Colonic mucosa (tissue), 4 donors: Measurements from ENCODE around the gene PUS3. TPM values are rescaled to one million over a fixed set of nuclear protein-coding genes. Genes with fewer than 3 reads are reported as not detected.

ENCODE experiments used
- DNase-seq: peaks from one replicate; pipeline ENCODE4 v3.0.0-alpha.2; 2020
- H3K27ac ChIP-seq: fragments of 200-600 bp; one replicate; pipeline ENCODE4 v1.8.0; 2021
- H3K27me3 ChIP-seq: fragments of 200-600 bp; one replicate; pipeline ENCODE4 v1.8.0; 2021
- H3K36me3 ChIP-seq: fragments of 200-600 bp; one replicate; pipeline ENCODE4 v1.8.0; 2021
- H3K4me1 ChIP-seq: fragments of 200-600 bp; one replicate; pipeline ENCODE4 v1.8.0; 2021; ENCODE audit warnings: mild to moderate bottlenecking
- H3K4me3 ChIP-seq: fragments of 200-600 bp; one replicate; pipeline ENCODE4 v1.8.0; 2021
- H3K9ac ChIP-seq, 2 donors: one replicate each; pipeline ENCODE4 v1.7.0; 2013; ENCODE audit warnings: control low read depth in 2 of 2, low read depth in 2 of 2, low read length in 2 of 2
- H3K9me3 ChIP-seq: fragments of 200-600 bp; one replicate; pipeline ENCODE4 v1.8.0; 2021
- intact Hi-C: fragments of 100-400 bp; cut with DNase I; formaldehyde crosslinking; loops from one replicate; pipeline ENCODE4 v1.14.1; 2022
- total RNA-seq, 2 donors: library from RNA; stranded (reverse); fragmentation: NEBNext Ultra II Directional in 1 of 2; extraction: Animal tissue kit (Norgen Biotek cat#: 25700) in 1 of 2; gene quantifications; one replicate each; pipeline ENCODE4 v1.2.1, GENCODE V29; 2021
- TF ChIP-seq, protein P1 (sequence below): fragments of 200-600 bp; IDR thresholded peaks from one replicate; pipeline ENCODE4 v1.8.0; 2022; ENCODE audit warnings: antibody characterized with exemption, mild to moderate bottlenecking
- donor health status: healthy.
- donor health status: DM: no; HTN: no; CAD: no.
- donor health status: DM: no; HTN: no; CAD: no.

The PUS3 gene
- total RNA-seq, 2 donors from 2014 or later, result 6.8 to 8.4 TPM

DNA sequence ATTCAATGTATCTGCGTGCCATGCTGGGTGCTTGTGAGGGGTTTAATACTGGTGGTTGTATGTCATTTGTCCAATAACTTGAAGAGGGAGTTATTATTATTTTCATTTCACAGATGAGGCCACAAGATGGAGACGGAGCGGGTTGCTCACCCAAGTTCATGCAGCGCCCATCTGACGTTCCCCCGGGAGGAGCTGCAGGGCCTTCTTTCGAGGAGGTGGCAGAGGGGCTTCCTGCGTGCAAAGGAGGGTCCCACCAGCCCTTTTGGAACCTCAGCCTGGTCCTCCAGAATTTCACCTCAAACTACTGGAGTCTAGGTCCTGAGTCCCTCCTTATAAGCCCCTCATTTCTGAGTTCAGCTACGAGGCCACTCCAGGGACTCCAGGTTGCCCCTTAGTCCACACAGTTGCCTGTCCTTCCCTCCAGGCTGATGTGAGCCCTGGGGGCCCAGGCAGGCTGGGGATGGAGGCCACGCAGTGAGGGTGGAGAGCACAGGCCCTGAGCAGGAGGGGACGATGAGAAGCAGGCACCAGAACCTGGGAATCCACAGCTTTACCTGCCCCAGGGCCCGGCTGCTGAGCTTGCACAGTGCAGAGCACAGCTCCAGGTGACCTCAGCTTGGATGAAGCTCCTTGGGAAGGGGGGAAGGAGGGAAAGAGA, 39.9 kb upstream of the PUS3 start:
- Histone ChIP-seq H3K9me3 (no peaks in the 10 kb centered on the region), H3K27ac (no peak overlapping the region), H3K27me3 (no peaks in the 10 kb centered on the region), H3K4me1 (no peaks in the 10 kb centered on the region), H3K4me3 (no peak overlapping the region), H3K36me3 (no peaks in the 10 kb centered on the region), H3K9ac (no peak overlapping the region)
- TF ChIP-seq, protein P1, sequence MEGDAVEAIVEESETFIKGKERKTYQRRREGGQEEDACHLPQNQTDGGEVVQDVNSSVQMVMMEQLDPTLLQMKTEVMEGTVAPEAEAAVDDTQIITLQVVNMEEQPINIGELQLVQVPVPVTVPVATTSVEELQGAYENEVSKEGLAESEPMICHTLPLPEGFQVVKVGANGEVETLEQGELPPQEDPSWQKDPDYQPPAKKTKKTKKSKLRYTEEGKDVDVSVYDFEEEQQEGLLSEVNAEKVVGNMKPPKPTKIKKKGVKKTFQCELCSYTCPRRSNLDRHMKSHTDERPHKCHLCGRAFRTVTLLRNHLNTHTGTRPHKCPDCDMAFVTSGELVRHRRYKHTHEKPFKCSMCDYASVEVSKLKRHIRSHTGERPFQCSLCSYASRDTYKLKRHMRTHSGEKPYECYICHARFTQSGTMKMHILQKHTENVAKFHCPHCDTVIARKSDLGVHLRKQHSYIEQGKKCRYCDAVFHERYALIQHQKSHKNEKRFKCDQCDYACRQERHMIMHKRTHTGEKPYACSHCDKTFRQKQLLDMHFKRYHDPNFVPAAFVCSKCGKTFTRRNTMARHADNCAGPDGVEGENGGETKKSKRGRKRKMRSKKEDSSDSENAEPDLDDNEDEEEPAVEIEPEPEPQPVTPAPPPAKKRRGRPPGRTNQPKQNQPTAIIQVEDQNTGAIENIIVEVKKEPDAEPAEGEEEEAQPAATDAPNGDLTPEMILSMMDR, result no peak
- intact Hi-C loops, result loop anchor here (5.0 kb wide), 2 partner anchors 119 to 249 kb away; partner anchors contain the start of gene CDON
- no peak for DNase-seq

DNA sequence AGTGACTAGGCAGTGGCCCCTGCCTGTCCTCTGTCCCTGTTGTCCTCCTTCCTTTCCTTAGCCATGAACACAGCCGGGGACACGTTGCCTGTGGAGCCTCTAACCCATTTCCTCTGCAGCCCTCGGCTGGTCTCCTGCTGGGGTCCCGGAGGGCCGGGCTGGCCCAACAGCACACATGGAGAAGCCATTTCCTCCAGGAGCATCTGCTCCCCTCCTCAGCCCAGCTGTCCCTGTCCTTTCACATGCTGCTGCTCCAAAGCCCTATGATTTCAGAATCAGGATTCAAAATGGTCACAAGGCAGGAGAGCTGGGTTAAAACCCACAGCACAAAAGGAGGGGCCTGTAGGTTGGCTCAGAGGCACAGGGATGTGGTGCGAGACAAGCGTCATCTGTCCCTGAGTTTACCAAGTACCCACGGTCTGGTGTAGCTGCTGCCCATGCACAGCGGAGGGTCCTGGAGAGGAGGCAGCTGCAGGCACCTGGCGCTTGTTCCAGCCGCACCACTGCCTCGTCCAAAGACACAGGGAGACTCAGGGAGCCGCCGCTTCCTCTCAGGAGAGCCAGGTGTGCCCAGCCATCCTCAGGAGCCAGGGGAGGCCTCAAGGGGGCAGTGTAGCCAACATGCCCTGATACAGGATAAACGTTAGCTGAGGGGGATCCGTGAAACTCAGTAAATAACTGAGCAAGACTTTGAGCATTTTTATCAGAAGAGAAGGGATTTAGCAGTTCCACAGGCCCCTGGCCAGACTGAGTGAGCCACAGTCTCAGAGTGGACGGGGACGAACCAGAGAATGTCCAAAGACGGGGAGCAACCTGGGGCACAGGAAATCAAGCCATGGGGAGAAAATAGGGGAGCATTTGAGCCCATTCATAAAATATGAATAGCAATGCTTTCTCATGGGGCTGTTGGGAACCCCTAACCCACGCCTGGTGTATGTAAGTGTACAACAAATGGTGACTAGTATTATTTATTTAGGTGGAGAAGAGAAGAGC, 38.9 kb upstream of the PUS3 start:
- H3K4me3 ChIP-seq, result no peak overlapping the region
- TF ChIP-seq, protein P1, result peak; percentile 62
- H3K27me3 ChIP-seq, result no peaks in the 10 kb centered on the region
- no peak overlapping the region for H3K9ac ChIP-seq
- no peak overlapping the region for H3K27ac ChIP-seq
- no peaks in the 10 kb centered on the region for H3K9me3 ChIP-seq
- H3K36me3 ChIP-seq, result no peaks in the 10 kb centered on the region
- DNase-seq, result peak; percentile 58
- H3K4me1 ChIP-seq, result no peaks in the 10 kb centered on the region
- intact Hi-C loops, result loop anchor here (5.0 kb wide), 2 partner anchors 120 to 250 kb away; partner anchors contain the start of gene CDON

DNA sequence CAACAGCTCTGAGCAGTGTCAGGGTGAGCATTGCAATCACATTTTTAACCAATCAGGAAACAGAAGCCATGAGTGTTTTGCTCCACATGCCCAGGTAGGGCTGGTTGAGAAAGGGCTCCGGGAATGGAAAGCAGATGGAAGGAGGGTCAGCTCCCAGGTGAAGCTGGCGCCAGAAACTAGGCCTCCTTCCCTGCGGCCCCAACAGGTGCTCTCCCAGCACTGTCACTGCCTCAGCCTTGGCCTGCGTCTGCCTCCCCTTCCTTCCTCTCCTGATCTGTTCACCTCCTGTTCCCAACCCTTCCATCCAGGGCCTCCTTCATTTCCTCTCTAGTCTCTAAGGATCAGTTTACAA, 38.2 kb upstream of the PUS3 start:
- no peaks in the 10 kb centered on the region for H3K27me3 ChIP-seq
- intact Hi-C loops, result loop anchor here (5.0 kb wide), 2 partner anchors 121 to 251 kb away; partner anchors contain the start of gene CDON
- TF ChIP-seq, protein P1, result no peak
- H3K9me3 ChIP-seq, result no peaks in the 10 kb centered on the region
- H3K36me3 ChIP-seq, result no peaks in the 10 kb centered on the region
- H3K4me1 ChIP-seq, result no peaks in the 10 kb centered on the region
- no peak overlapping the region for H3K4me3 ChIP-seq
- DNase-seq, result no peak
- H3K27ac ChIP-seq, result no peak overlapping the region
- no peak overlapping the region for H3K9ac ChIP-seq

DNA sequence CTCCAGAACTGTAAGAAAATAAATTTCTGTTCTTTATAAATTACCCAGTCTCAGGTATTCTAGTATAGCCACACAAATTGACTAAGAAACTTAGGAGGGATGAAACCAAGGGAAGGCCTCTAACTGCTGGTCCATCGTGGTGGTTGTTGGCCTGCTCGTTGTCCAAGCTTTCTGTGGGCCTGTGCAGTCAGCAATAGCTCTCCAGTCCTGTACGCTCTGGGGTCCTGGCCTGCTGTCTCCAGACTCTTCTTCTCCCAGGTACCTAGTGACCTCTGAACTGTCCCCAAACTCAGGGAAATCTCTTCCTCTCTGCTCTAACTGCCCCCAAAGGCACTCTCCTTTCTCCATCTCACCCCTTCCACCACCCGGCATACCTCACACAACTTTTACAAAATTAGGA, 37.1 kb upstream of the PUS3 start:
- TF ChIP-seq, protein P1, result no peak
- no peak overlapping the region for H3K4me3 ChIP-seq
- no peak overlapping the region for H3K9ac ChIP-seq
- H3K4me1 ChIP-seq, result no peaks in the 10 kb centered on the region
- intact Hi-C loops, result loop anchor here (5.0 kb wide), 2 partner anchors 122 to 252 kb away; partner anchors contain the start of gene CDON
- H3K36me3 ChIP-seq, result no peaks in the 10 kb centered on the region
- no peak for DNase-seq
- H3K27ac ChIP-seq, result no peak overlapping the region
- no peaks in the 10 kb centered on the region for H3K27me3 ChIP-seq
- H3K9me3 ChIP-seq, result no peaks in the 10 kb centered on the region

DNA sequence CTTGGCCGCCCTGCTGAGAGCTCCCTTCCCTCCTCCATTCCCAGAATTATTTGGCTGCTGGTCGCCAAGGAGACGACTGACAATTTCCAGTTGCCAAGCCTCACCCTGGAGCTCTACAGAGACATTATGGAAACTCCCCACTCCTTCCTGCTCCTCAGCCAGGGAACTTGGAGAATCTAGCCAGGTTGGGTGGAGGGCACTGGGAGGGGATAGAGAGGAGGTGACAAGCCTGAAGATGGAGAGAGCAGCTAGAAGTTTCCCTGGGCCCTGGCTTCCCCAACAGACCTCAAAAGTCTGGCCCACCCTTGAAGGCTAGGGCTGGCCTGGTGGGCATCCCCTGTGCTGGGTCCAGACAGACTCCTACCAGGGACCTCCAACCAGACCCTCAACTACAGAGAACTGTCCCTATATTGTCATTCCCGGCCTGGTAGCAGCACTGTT, 36.1 kb upstream of the PUS3 start:
- TF ChIP-seq, protein P1, result no peak
- intact Hi-C loops, result no loop called here
- H3K36me3 ChIP-seq, result no peaks in the 10 kb centered on the region
- H3K27me3 ChIP-seq, result no peaks in the 10 kb centered on the region
- DNase-seq, result no peak
- no peaks in the 10 kb centered on the region for H3K9me3 ChIP-seq
- H3K9ac ChIP-seq, result no peak overlapping the region
- H3K4me1 ChIP-seq, result no peaks in the 10 kb centered on the region
- H3K4me3 ChIP-seq, result no peak overlapping the region
- no peak overlapping the region for H3K27ac ChIP-seq
